GOT3 (cell line): Measurements from ENCODE around the gene ALG3.

Experiments
- DNase-seq: peaks from one replicate; lab custom pipeline; 2025; ENCODE audit warnings: mixed read lengths; lab: John Stamatoyannopoulos, UW

The ALG3 gene

DNA sequence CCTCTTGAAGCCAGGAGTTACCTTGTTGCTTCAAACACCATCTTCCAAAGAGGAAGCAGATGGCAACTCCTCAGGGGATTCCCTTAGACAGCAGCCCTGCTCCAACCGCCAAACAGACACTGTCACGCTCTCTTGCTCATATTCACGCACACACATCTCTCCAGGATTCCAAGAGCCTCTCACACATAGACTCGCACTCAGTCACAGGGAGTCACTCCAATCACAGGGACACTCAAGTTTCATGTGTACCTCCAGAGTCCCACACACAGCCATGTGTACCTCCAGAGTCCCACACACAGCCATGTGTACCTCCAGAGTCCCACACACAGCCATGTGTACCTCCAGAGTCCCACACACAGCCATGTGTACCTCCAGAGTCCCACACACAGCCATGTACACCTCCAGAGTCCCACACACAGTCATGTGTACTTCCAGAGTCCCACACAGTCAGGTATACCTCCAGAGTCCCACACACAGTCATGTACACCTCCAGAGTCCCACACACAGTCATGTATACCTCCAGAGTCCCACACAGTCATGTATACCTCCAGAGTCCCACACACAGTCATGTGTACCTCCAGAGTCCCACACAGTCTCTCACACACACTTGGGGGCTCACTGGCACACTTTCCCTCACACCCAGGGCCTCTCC lies 13.3 kb downstream of the ALG3 start:
- no peak for DNase-seq

DNA sequence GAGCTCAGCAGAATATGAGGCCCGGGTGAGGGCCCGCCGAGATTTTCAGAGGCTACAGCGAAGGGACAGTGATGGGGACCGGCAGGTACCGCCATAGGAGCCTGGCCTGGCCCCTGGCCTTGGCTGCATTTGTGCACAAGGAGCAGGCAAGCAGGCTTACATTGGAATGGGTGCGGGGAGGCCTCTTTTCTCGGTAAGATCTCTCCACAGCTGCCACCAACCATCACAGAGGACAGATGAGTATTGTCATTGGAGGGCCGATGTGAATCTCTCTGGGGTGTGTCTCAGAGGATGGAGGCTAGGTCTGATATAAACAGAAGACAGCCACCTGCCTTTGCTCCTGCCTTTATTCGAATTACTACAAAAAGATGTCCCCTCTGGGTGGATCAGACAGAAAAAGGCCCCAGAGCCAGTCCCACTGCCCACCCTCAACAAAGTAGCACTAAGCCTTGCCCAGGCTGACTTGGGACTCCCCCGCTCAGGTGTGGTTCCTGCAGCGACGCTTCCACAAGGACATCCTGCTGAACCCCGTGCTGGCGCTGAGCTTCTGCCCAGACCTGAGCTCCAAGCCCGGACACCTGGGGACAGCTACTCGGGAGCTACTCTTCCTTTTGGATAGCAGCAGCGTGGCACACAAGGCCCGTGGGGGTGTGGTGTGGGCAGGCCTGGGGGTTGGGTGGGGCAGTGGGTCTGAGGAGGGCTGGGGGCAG lies 13.9 kb downstream of the ALG3 start:
- DNase-seq: no peak

DNA sequence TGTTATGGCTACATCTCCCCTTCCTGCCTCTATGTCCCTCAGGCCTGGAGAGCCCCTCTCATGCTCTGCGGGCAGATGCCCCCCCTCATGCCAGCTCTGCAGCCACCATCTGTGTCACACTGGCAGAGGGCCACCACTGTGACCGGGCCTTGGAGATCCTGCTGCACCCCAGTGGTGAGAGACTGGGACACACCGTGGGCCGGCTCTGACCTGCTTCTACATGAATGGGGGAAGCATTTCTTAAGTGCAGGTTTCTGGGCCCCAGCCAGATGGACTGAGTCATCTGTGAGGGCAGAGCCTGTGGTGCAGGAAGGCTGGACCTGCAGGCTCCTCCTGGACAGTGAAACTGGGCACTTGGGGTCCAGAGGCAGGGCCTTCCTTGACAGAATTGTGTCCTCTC lies 14.5 kb downstream of the ALG3 start:
- DNase-seq: peak; percentile 40

DNA sequence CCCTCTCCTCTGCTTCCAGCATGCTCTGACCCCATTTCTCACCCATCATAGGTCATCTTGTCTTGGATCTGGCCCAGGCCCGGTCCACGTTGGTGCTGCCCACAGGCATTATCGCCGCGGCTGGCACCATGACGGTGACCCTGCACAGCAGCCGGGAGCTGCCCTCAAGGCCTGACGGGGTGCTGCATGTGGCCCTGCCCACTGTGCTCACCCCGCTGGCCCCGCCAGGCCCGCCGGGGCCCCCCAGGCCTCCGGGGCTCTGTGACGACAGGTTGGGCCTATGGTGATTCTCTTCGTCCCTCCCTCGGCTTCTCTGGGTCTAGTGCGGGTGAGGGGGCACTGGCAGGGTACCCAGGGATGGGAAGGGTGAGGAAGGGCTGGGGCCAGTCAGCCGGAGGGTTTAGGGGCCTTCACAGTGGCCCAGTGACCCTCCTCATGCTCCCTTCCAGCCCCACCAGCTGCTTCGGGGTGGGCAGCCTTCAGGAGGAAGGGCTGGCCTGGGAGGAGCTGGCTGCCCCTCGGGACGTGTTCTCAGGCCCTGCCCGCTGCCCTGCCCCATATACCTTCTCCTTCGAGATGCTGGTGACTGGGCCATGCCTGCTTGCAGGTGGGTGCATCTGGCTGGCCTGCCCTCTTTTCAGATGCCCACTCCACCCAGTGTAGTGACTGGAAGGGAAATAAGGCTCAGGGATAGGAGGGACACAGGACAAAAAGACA lies 15.5 kb downstream of the ALG3 start:
- no peak for DNase-seq

DNA sequence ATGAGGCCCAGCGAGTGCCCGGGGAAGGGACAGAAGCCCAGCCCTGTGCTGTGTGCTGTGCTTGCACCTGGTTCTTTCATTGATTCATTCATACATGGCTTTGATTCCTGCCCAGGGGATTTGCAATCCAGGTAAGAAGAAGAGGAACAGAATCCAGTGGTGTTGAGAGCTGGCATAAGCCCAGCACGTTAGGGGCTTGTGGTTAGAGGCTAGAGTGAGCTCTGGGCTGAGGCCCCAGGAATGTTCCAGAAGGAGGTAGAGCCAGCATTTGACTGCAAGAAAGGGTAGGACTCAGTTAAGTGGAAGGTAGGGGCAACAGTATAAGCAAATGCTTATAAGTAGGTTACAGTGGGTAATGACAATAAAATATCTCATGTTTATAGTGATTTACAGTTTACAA lies 17.1 kb downstream of the ALG3 start:
- no peak for DNase-seq

DNA sequence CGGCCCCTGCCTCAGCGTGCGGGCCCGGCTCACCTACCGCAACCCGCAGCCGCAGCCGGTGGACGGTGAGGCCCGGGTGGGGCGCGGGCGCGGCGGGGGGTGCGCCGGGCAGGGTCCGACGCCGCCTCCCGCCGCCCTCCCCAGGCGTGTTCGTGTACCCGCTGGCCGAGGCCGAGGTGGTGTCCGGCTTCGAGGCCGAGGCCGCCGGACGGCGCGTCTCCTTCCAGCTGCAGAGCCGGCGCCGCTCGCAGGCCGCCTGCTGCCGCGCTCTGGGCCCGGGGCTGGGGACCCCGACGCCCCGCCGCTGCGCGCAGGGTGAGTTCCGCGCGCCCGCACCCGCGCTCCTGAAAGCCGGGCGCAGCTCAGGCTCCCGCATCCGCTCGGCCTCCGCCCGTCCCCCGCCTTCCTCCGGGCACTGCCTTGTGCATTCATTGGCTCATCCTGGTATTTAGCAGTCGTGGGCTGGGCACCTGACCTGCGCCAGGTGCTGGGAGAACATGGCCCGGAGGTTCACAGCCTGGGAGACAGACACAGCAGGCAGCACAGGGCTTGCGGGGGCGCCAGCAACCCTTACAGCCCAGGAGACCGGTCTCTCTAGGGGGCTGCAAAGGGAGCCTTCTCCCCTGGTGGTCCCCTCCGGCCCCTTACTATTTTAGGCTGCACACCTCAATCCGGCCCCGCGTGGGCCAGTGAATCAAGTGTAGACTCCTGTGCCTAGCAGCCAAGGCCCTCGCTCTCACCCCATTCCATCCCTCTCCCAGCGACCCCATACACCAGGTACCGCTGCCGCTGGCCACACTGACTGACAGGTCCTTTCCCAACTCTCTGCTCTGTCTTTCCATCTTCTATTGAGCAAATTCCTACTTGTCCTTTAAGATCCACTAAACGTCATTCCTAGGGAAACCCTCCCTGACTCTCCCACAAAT lies 17.9 kb downstream of the ALG3 start:
- no peak for DNase-seq

DNA sequence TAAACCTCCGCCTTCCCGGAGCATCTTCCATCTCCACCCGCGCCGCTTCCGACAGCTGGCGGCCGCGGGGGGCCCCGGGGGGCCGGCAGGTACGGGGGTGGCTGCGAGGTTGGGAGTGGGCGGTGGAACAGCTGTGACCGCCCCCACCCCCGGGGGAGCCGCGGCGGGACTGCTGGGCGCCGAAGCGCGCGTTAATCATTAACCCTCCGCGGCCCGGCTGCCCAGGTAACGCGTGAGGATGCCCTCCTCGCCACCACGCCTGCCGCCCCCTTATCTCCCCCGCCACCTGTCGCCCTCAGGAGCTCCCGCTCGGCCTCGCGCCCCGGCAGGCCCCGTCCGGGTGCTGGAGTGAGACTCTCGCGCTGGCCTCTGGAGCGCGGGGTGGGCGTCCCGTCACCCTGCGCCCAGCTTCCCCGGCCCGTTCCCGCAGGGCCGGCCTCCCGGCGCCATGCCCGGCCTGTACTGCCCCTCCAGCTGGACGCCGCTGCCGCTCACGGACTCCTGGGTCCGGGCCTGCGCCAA lies 18.6 kb downstream of the ALG3 start:
- no peak for DNase-seq

DNA sequence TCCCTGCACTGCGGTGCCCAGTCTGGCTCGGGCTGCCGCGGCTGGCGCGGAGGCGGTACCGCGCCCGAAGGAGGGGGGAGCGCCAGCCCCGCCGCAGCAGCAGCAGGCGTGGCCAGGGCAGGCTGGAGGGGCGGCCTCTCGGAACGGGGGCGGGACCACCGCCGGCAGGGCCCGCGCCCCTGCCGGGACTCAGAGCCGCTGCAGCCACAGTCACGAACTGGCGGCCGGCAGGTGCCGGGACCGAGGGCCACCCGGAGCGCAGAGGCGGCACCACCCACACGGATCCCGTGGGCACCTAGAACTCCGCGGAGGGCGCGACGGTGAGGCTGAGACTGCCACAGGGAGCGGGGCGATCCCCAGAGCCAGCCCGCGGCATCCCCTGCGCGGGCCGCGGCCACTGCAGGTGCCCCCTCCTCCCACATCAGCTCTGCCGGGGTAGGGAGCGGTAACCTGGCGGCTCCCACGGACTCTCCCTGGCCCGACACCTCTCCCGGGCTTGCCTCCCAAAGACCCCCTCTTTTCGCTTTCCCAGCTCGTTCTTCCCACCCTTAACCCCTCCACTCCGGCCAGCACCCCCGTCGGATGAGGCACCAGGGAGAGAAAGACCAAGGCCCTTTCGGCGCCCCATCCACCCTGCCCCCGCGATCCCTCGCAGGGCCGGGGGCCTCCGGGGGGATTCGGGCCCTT lies 19.2 kb downstream of the ALG3 start, which contains the start of gene VWA5B2:
VWA5B2 (plus strand) TSS at position 192 of the 687 bp plus-strand sequence. CDS start 944 bp downstream, outside the sequence.
- no peak for DNase-seq

DNA sequence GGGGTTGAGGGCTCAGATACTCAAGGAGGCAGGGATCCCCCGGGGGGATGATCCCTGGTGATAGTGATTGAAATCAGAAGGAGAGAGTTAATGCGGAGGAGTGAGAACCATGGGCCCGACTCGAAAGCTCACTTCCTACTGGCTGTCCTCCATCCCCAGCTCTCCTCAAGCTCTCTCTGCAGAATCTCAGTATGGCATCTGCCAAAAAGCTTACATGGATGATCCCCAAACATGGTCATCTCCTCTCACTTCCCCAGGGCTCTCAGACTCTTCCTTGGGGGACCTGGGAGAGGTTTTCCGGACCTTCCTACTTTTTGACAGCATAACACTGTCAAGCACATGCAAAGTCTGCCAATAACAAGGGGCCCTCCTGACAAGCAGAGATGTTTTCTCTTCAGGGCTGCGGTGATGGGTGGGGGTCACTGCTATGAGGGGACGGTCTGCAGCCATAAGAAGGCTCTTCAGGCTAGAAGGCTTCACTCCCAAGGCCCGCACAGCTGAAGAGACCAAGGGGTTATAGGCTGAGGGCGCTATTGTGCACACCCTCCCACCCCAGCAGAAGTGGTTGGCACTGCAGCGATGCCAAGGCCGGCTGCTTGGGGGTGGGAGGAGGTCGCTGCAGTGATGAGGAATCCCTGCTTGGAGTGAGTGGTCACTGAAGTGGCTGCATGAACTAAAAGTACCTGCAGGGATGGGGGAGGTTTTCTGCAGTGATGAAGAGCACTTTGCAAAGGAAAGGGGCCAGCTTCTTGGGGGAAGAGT lies 20.2 kb downstream of the ALG3 start:
- DNase-seq: no peak

DNA sequence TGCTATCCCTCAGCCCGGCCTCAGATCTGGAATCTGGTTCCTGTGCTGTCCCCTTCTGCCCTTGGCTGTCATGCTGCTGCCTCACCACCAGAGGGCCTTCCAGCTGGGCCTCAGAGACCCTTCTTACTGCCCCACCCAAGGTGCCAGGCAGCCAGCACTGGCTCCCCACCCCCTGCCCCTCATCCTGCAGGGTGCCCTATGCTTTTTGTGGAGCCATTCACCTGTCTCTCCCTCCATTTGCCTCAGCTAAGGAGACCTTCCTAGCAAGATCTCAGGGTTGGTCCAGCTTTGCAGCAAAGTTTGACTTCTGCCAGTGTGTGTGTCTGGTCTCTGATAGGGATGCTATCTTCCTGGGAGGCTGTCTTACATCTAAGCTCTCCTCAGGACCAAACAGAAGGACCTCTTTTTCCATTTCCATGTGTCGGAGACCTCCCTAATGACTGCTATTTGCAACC lies 21.3 kb downstream of the ALG3 start:
- no peak for DNase-seq

DNA sequence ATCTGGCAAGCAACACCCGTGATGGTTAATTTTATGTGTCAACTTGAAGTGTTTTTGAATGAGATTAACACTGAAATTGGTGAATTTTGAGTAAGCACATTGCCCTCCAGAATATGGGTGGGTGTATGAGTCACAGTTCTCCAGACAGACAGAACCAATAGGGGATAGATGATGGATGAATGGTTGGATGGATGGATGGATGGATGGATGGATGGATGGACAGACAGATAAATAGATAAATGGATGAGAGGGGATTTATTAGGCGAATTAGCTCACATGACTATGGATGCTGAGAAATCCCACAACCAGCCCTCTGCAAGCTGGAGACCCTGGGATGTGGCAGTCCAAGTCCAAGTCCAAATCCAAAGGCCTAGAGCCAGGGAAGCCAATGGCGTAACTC lies 24.8 kb downstream of the ALG3 start:
- no peak for DNase-seq

DNA sequence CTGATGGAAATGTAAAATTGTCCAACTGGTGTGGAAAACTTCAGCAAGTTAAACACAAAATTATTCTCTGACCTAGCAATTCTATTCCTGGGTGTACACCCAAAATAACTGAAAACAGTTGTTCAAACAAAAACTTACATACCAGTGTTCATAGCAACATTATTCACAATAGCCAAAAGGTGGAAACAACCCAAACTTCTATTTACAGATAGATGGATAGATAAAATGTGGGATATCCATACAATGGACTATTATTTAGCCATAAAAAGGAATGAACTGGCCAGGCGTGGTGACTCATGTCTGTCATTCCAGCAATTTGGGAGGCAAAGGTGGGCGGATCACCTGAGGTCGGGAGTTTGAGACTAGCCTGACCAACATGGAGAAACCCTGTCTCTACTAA lies 26.2 kb downstream of the ALG3 start:
- DNase-seq: no peak

DNA sequence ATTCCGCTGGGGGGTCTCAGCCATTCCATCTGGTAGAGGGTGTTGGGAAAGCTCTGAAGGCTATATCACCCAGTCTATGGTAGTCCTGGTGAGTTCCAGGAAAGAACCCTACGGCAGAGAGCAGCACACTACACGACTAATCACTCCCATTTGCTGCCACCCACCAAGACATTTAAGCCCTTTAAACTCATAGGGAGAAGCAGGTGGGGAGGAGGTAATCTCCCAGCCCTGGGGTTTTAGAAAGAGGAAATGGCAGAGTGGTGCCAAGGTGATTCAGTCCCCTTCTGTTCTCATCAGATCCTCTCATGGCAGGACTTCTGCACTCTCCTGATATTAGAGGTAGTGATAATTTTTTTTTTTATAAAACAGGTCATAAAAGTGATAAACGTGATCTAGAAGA lies 29.9 kb downstream of the ALG3 start:
- no peak for DNase-seq

DNA sequence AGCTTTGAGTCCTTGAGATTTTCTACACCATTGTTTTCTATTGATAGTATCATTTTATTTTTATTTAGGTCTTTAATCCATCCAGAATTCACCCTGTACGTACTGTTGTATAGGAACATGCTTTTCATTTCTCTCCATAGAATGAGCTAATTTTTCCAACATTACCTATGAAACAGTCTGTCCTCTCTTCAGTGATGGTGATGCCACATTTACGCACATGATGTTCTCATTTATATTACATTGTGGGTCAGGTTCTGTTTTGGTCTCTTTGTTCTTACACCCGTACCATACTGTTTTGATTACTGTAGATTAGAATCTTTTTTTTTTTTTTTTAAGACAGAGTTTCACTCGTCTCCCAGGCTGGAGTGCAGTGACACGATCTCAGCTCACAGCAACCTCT lies 37.0 kb downstream of the ALG3 start:
- no peak for DNase-seq

DNA sequence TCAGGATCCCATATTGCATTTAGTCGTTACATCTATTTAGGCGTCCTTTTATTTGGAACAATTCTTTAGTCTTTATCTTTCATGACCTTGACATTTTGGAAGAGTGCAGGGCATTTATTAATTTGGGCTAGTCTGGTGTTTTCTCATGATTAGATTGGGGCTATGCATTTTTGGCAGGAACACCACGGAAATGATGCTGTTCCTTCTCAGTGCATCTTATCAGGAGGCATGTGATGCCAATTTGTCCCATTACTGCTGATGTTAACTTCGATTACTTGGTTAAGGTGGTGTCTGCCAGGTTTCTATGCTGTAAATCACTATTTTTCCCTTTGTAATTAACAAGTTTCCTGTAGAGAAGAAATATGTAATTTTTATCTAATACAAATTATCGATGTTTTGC lies 37.5 kb downstream of the ALG3 start:
- no peak for DNase-seq

DNA sequence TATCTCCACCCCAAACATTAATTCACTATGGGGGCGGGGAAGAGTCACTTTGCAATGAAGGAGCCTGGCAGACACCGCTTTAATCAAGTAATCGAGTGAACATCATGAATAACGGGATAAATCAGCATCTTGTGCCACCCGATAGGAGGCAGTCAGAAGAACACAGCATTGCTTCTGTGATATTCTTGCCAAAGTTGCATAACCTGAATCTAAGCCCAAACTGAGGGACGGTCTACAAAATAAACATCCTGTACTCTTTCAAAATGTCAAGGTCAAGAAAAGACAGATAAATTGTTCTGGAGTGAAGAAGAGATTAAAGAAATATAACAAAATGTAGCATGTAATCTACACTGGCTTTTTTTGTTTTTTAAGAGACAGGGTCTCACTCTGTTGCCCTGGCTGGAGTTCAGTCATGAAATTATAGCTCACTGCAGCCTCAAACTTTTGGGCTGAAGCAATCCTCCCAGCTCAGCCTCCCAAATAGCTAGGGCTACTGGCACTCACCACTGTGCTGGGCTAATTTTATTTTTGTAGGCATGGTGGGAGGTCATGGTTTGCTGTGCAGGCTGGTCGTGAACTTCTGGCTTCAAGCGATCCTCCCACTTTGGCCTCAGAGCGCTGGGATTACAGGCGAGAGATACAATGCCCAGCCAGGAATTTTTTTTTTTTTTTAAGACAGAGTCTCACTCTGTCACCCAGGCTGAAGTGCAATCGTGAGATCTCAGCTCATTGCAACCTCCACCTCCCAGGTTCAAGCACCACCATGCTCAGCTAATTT lies 39.4 kb downstream of the ALG3 start:
- no peak for DNase-seq

DNA sequence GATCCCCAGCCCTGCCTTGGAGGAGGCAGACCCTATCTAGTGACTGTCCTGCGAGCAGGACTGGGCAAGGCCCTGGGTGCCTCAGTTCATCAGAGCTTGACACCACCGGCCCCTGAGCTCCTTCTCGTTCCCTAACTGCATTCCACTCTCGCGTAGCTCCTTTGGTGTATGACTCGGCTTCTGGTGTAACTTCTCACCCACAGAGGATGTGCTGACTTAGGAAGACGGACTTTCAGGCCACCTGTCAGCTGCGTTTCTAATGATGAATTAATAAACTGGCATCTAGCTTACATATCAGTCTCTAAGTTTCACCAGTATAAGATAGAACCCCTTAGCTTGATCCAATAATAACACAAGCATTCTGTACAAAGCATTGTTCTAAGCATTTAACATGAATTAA lies 45.2 kb downstream of the ALG3 start:
- no peak for DNase-seq

DNA sequence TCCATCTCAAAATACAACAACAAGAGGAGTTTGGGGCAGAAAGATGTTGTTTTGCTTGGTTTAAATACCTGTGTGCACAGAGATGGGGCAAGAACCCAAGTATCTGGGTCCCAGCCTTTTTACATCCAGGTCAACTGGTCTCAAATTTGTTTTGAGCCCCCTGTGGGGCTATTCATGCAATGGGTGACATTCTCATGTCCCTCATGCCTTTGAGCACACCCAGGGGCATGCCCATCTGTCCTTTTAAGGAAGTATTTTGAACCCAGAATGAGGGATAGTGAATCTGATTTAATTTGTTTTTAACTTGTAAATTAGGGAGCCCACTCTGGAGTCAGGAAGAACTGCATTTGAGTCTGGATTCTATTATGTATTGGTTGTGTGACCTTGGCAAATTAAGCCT lies 47.9 kb downstream of the ALG3 start:
- DNase-seq: no peak

DNA sequence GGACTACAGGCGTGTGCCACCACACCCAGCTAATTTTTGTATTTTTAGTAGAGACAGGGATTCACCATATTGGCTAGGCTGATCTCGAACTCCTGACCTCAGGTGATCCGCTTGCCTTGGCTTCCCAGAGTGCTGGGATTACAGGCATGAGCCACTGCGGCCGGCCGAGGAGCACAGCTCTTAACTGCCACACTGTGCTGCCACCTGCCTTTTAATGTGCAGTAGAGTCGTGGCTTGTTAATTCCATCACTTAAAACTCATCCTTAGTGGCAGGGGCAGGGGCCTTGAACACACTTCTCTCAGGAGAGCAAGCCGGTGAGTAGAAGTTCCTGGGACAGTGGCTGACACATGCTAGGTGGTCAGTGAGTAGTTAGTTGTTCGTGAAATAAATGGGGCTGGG lies 50.3 kb downstream of the ALG3 start:
- DNase-seq: no peak

DNA sequence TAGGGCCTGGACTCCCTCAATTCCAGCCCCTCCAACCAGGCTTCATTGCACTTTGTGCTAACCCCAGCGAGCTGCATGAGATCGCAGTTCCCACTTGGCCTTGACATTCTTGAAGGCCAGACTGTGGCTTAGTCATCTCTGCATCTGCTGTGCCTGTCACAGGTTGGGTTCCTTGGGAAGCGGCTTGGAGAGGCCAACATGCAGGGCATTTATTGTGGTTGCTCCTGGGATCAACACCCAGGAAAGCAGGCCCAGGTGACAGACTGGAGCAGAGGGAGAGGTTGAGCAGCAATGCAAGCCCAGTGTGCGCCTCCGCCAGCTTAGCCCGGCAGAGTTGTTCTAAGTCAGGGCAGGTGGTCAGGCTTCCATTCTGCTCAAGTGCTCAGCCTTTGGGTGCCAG lies 52.2 kb downstream of the ALG3 start:
- no peak for DNase-seq
